Muscle of back (tissue), 11 donors: ENCODE data around the gene OCA2. TPM values are rescaled to one million over a fixed set of nuclear protein-coding genes. Genes with fewer than 3 reads are reported as not detected.

Source experiments
- DNase-seq, 3 donors: peaks; one replicate each; pipeline versions ENCODE4 v3.0.0 to v3.0.0-alpha.2; 2013
- polyA plus RNA-seq, 10 donors: library from polyadenylated mRNA; unstranded; fragments of 120-200 nt; gene quantifications; one replicate each; pipeline ENCODE4 v1.2.1, GENCODE V29; 2013; ENCODE audit not compliant: insufficient read length in 10 of 10

OCA2 gene
- polyA plus RNA-seq, 10 donors = 1.2 to 3.9 (median 2.4) TPM

- DNase-seq = peak in 1 of 3 donors; percentile 44
Measured at GRCh38 chr15:28080386-28080785, 18.7 kb downstream of the OCA2 start.

GRCh38 chr15:28079313-28079969 lies 19.7 kb downstream of the OCA2 start:
- no peak for DNase-seq

GRCh38 chr15:28078191-28078719 lies 20.9 kb downstream of the OCA2 start:
- no peak for DNase-seq

GRCh38 chr15:28075573-28075972 lies 23.5 kb downstream of the OCA2 start:
- DNase-seq = no peak

- DNase-seq = no peak
Measured at GRCh38 chr15:28068930-28069329, 30.2 kb downstream of the OCA2 start.

GRCh38 chr15:28066231-28066630 lies 32.9 kb downstream of the OCA2 start:
- DNase-seq = no peak

- DNase-seq = no peak
Measured at GRCh38 chr15:28060005-28060404, 39.1 kb downstream of the OCA2 start.

GRCh38 chr15:28058082-28058481 lies 41.0 kb downstream of the OCA2 start:
- no peak for DNase-seq

- DNase-seq = peak in 2 of 3 donors; percentile 7 to 8
Measured at GRCh38 chr15:28051955-28052633, 47.0 kb downstream of the OCA2 start.

- DNase-seq = no peak
Measured at GRCh38 chr15:28049581-28049980, 49.5 kb downstream of the OCA2 start.

GRCh38 chr15:28047277-28047676 lies 51.8 kb downstream of the OCA2 start:
- DNase-seq = no peak

GRCh38 chr15:28044121-28044672 lies 54.9 kb downstream of the OCA2 start:
- DNase-seq = no peak

GRCh38 chr15:28043691-28044091 lies 55.4 kb downstream of the OCA2 start:
- no peak for DNase-seq

GRCh38 chr15:28037969-28038590 lies 61.0 kb downstream of the OCA2 start:
- no peak for DNase-seq

GRCh38 chr15:28033443-28033842 lies 65.7 kb downstream of the OCA2 start:
- no peak for DNase-seq

GRCh38 chr15:28030801-28031200 lies 68.3 kb downstream of the OCA2 start:
- no peak for DNase-seq

- DNase-seq = no peak
Measured at GRCh38 chr15:28027714-28028076, 71.4 kb downstream of the OCA2 start.

GRCh38 chr15:28026764-28027713 lies 72.1 kb downstream of the OCA2 start:
- DNase-seq = no peak

GRCh38 chr15:28026221-28026620 lies 72.9 kb downstream of the OCA2 start:
- DNase-seq = no peak

GRCh38 chr15:28025413-28025812 lies 73.7 kb downstream of the OCA2 start:
- DNase-seq = no peak

- no peak for DNase-seq
Measured at GRCh38 chr15:28024889-28025250, 74.2 kb downstream of the OCA2 start.
